ENCODE results near the gene ZBTB7B. TPM values are rescaled to one million over a fixed set of nuclear protein-coding genes. Genes with fewer than 3 reads are reported as not detected.
A peak's percentile ranks its signal among the peaks of the same experiment; 100 is the strongest.

Gene ZBTB7B
- total RNA-seq, 1 experiment from 2014 or later: 38.3 TPM

DNA sequence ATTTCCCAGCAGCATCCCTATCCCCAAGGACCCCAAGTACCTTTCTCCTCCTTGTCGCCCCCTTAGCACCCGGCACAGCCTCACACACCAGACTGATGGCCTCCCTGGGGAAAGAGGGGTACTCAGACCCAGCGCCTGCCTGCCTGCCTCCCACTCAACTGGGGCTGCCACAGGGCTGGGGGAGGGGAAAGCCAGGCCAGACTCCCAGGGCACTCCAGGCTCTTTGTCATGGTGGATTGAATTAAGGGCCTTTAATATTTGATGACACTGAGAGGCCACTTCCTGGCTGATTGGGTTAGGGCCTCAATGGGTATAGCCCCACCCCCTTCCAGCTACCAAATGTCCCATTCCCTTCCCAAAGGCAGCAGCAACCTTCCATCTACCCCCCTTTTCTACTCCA is 33.9 kb upstream of the ZBTB7B start:
- no peak overlapping the region for H2AFZ ChIP-seq (ENCODE audit: low read length)
- peak overlapping the region; percentile 77 for H3K4me2 ChIP-seq (ENCODE audit: insufficient read depth, insufficient read length, low read length)
- peaks cover 4% of the 10 kb centered on the region; the same call in 1 of the 2 replicates for H3K4me1 ChIP-seq (ENCODE audit: insufficient read depth, low read length)
- H3K23ac ChIP-seq (ENCODE audit: insufficient read length, low read depth, low read length): no peak overlapping the region
- H3K27me3 Mint-ChIP-seq (ENCODE audit: low read depth): no peaks in the 10 kb centered on the region
- H3K79me1 ChIP-seq (ENCODE audit: insufficient read depth, low read depth, low read length, poor library complexity, severe bottlenecking): peaks cover 7% of the 10 kb centered on the region
- no peak overlapping the region for H2AK5ac ChIP-seq (ENCODE audit: insufficient read length, low read length)
- no peak overlapping the region for H3K18ac ChIP-seq (ENCODE audit: insufficient read length, low read depth, low read length)
- H3K9ac ChIP-seq (ENCODE audit: extremely low read depth, insufficient read length, low read length): peak overlapping the region; percentile 59
- H2BK5ac ChIP-seq (ENCODE audit: insufficient read length, low read length): no peak overlapping the region
- H3K27ac Mint-ChIP-seq: peak overlapping the region; percentile 19 to 95 (median 74); a peak in 5 of 7 replicates
- peaks cover 10% of the 10 kb centered on the region; the same call in 1 of the 2 replicates for H3K79me2 ChIP-seq (ENCODE audit: insufficient read depth, low read length)
- no CpG with 5 or more reads among the region's 3 CpGs for WGBS (ENCODE audit: extremely low coverage, insufficient read length, low lambda C conversion rate)
- no peak overlapping the region for H2BK120ac ChIP-seq (ENCODE audit: low read depth, low read length, poor library complexity, severe bottlenecking)
- H3K9me3 Mint-ChIP-seq: no peaks in the 10 kb centered on the region
- no peak overlapping the region for H2BK20ac ChIP-seq (ENCODE audit: low read depth, low read length, poor library complexity, severe bottlenecking)
- H3K4me1 Mint-ChIP-seq: peaks cover 43 to 46% of the 10 kb centered on the region in 2 experiments
- H3K4ac ChIP-seq (ENCODE audit: low read depth, low read length): no peak overlapping the region
- no peak for DNase-seq
- H3K4me3 Mint-ChIP-seq: peak overlapping the region in 1 of 2 experiments; percentile 96; a peak in 4 of 5 replicates
- no peak overlapping the region for H4K5ac ChIP-seq (ENCODE audit: insufficient read length, low read depth, low read length)
- TF ChIP-seq, protein P1, sequence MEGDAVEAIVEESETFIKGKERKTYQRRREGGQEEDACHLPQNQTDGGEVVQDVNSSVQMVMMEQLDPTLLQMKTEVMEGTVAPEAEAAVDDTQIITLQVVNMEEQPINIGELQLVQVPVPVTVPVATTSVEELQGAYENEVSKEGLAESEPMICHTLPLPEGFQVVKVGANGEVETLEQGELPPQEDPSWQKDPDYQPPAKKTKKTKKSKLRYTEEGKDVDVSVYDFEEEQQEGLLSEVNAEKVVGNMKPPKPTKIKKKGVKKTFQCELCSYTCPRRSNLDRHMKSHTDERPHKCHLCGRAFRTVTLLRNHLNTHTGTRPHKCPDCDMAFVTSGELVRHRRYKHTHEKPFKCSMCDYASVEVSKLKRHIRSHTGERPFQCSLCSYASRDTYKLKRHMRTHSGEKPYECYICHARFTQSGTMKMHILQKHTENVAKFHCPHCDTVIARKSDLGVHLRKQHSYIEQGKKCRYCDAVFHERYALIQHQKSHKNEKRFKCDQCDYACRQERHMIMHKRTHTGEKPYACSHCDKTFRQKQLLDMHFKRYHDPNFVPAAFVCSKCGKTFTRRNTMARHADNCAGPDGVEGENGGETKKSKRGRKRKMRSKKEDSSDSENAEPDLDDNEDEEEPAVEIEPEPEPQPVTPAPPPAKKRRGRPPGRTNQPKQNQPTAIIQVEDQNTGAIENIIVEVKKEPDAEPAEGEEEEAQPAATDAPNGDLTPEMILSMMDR (conservative IDR thresholded peaks at IDR 0.05): no peak
- H3K9me3 ChIP-seq (ENCODE audit: control insufficient read depth, low read depth, low read length): no peaks in the 10 kb centered on the region
- H3T11ph ChIP-seq (ENCODE audit: low read length): no peak overlapping the region
- H3K27me3 ChIP-seq (ENCODE audit: insufficient read depth, low read length): no peaks in the 10 kb centered on the region
- H3K36me3 Mint-ChIP-seq (ENCODE audit: insufficient read depth in 1 of 3, low read depth in 3 of 3): peaks cover 36 to 55% (median 47%) of the 10 kb centered on the region in 3 experiments
- H2BK15ac ChIP-seq (ENCODE audit: low read depth, low read length): no peak overlapping the region
- H3K27ac ChIP-seq (ENCODE audit: insufficient read length, low read depth, low read length): no peak overlapping the region
- H4K20me1 ChIP-seq (ENCODE audit: control insufficient read depth, insufficient read depth, insufficient read length): peaks cover 2% of the 10 kb centered on the region
- H4K8ac ChIP-seq (replicated peaks; ENCODE audit: insufficient read length, low read depth, low read length): no peak overlapping the region
- H4K91ac ChIP-seq (ENCODE audit: insufficient read length, low read depth, low read length): no peak overlapping the region
- H3K14ac ChIP-seq (ENCODE audit: insufficient read depth, low read length): no peak overlapping the region; the same call in 1 of the 2 replicates
- no peak overlapping the region for H3K56ac ChIP-seq (ENCODE audit: insufficient read length, low read depth, low read length)
- H3K23me2 ChIP-seq (ENCODE audit: insufficient read length, low read depth, low read length, poor library complexity, severe bottlenecking): peaks cover 30% of the 10 kb centered on the region
- no peak overlapping the region for H2BK12ac ChIP-seq (ENCODE audit: insufficient read length, low read depth, low read length)
